Cardiac septum (tissue), 1 donor: ENCODE measurements around the gene MAD1L1. TPM values are rescaled to one million over a fixed set of nuclear protein-coding genes. Genes with fewer than 3 reads are reported as not detected.

ENCODE experiments used
- DNase-seq: peaks from one replicate; pipeline ENCODE4 v3.0.0-alpha.2; 2020; ENCODE audit warnings: low spot score
- intact Hi-C: fragments of 100-400 bp; cut with DNase I; formaldehyde crosslinking; loops from one replicate; pipeline ENCODE4 v1.14.0; 2022
- total RNA-seq: library from RNA; stranded (reverse); fragmentation: NEBNext Ultra II Directional; extraction: Animal tissue kit (Norgen Biotek cat#: 25700); gene quantifications from one replicate; pipeline ENCODE4 v1.2.1, GENCODE V29; 2021
- donor health status: DM: no; HTN: no; CAD: no.

MAD1L1 gene
- total RNA-seq, 1 donor from 2014 or later, result 13.5 TPM

DNA sequence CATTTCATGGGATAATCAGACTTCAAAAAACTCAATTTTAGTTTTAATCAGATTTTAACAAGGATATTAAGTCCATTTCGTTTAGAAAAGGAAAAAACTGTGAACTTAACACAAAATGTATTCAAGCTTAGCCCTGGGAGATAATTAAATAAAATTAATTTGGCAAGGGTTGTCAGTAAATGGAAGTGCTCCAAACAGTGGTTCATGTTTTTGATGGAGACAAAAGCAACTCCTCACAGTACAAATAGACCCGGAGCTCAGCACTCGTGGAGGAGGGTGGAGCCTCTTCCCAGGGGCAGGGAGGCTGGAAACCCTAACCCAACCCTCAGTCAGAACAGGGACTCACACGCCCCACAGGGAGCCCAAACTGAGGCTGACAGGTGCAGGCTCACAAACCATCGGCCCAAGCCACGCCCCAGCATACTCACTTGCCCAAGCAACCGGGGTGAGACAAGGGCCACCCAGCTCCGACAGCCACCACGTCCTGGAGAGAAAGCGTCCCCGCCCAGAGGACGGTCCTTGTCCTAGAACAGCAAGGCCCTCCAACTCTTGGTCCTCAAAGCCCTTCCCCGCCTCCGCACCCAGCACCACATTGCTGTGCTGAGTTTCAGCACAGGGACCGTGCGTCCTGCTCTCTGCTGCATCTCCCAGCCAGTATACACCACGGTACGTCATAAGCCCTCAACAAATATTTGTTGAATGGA is 39.8 kb downstream of the MAD1L1 start:
- DNase-seq, result peak; percentile 75
- intact Hi-C loops, result no loop called here

DNA sequence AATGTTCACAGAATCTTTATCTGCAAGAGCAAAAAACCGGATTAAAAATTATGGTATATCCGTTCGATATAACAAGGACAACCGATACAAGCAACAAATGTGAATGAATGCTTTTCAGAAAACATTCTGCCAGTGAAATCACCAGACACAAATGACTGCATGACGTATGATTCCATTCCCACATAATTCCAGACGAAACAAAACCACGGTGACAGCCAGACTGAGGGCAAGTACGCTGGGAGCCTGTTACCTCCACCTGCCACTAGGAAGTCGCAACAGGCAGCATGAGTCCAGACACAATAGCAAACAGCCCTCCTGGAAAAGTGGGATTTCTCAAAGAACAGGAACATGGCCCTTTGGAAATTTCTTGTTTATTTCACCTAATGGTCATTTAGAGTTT is 41.7 kb downstream of the MAD1L1 start:
- DNase-seq, result no peak
- intact Hi-C loops, result no loop called here

DNA sequence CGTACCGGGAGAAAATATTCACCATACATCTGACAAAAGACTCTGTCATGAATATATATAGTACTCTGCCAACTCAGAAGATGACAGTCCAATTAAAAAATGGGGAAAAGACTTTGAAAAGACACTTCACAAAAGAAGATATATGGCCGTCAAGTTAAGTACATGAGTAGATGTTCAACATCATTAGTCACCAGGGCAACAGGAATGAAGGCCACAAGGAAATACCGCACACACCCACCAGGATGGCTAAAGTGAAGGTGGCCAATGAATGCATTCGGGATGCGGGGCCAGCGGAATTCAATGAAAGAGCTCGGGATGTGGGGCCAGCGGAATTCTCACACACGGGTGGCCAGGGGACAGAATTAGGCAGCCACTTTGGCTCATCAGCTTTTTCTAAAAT is 42.2 kb downstream of the MAD1L1 start:
- DNase-seq, result no peak
- intact Hi-C loops, result no loop called here

DNA sequence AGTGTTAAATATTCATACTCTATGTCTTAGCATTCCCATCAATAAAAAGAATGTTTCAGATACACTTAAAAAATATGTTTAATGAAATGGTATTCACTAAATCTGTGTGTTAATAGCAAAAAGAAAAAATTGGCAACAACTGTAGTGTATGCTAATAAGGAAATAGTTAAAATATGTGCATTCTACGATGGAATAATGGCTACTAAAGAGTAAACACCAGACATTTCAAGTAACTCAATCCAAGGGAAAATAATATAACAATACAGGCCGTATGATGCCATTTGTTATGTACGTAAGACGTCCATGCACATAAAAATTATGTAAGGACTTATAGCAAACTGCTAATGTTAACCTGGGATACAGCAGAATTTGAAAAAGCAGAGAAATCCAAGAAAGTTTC is 46.6 kb downstream of the MAD1L1 start:
- intact Hi-C loops, result no loop called here
- DNase-seq, result no peak

DNA sequence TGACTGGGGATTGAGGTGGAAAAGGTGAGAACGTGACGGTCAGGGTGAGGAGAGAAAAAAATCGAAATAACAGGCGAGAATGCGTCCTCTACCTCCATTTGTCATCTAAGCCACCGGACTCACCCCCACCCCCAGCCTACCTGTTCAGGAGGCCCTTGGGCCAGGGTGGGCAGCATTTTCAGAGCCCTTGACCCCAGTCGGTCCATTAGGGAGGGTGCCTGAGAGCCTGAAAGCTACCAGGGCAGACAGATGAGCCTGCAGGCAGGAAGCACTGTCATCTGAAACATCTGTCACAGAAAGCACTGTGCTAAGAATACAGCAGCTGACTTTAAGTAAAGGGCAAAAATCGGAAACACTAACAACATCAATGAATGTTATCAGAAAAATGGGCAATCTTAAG is 47.0 kb downstream of the MAD1L1 start:
- DNase-seq, result peak; percentile 31
- intact Hi-C loops, result no loop called here

DNA sequence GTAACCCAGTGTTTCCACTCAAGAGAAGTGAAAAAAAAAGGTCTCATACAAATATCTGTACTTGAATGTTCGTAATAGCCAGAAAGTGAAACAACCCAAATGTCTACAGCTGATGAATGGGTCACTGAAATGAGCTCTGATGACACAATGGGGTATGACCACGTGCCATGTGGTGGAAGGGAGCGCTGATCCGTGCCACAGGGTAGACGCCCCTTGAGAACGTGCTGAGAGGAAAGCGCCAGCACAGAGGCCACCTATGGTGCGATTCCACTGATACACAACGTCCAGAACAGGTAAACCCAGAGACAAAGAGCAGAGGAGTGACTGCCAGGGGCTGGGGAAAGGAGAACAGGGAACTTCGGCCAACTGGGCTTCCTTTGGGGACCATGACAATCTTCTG is 50.3 kb downstream of the MAD1L1 start:
- intact Hi-C loops, result no loop called here
- DNase-seq, result no peak

DNA sequence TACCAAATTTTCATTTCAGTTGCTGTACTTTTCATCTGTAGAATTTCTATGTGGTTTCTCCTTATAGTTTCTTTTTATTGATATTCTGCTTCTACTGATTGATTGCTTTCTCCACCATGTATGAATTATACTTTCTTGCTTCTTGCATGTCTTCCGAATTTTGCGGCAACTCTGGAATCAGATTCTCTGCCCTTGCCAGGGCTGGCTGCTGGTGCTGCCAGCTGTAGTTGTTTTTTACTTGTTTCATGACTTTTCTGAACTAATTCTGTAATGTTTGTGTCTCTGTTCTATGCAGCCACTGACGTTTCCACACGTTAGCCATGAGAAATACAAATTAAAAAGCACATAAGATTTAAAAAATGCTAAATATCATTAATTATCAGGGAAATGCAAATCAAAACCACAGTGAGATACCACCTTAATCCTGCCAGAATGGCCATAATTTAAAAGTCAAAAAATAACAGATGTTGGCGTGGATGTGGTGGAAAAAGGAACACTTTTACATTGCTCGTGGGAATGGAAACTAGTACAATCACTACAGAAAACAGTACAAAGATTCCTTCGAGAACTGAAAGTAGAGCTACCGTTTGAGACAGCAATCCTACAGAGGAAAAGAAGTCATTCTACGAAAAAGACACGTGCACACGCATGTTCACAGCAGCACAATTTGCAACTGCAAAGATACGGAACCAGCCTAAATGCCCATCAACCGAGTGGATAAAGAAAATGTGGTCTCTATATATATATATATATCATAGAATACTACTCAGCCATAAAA is 51.5 kb downstream of the MAD1L1 start:
- intact Hi-C loops, result no loop called here
- DNase-seq, result no peak

DNA sequence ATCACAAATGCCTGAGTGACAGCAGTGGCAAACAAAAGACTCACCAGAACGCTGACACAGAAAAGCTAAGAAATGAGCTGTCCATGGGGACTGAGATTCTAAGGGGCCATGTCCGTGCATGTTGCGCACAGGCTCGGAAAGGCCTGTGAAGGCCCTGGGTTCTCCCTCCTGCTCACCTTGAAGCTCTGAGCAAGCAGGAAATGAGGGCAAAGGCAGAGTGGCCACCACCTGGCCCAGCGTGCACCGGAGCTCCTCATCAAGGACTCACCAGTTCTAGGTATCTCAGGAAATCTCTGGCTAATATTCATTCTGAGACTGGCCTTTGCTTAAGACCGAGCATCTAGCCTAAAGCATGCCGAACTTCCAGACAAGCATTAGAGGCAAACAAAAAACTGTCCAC is 52.7 kb downstream of the MAD1L1 start:
- DNase-seq, result no peak
- intact Hi-C loops, result no loop called here

DNA sequence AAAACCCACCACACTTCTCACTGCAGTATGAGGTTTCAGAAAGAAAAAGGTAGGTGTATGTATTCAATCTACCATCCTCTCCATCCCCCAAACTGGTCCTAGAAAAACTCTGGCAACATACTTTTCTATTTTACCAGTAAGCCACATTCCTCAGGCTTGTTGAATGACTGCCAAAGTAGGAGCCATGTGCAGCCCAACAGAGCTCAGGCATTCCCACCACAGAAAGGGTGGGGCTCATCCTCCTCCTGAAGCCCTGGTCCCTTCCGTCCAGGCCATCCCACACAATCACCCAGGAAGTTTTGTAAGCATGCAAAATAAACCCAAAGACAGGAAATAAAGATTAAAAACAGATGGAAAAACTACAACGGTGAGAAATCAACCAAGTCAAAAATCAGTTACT is 57.2 kb downstream of the MAD1L1 start:
- intact Hi-C loops, result loop anchor here (5.0 kb wide), 1 partner anchor 73 kb away; no protein-coding TSS in a partner anchor
- peak; percentile 75 for DNase-seq

DNA sequence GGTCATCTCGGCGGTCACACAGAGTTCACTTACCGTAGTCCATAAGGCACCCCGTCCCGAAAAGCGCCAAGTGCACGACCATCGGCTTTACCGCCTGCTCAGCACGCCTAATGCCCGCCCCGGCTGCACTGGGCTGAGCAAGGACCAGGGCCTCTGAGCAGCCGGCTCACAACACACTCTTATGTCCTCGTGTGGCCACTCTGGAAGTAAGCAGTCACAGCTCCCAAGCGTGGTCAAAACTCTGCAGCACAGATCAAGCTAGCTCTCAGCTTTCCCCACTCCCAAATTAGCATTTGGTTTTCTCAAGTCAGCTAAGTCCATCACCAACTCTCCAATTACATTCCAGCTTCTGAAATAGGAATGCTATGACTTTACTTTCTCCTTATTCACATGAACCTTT is 57.7 kb downstream of the MAD1L1 start:
- peak; percentile 67 for DNase-seq
- intact Hi-C loops, result loop anchor here (5.0 kb wide), 1 partner anchor 73 kb away; no protein-coding TSS in a partner anchor

DNA sequence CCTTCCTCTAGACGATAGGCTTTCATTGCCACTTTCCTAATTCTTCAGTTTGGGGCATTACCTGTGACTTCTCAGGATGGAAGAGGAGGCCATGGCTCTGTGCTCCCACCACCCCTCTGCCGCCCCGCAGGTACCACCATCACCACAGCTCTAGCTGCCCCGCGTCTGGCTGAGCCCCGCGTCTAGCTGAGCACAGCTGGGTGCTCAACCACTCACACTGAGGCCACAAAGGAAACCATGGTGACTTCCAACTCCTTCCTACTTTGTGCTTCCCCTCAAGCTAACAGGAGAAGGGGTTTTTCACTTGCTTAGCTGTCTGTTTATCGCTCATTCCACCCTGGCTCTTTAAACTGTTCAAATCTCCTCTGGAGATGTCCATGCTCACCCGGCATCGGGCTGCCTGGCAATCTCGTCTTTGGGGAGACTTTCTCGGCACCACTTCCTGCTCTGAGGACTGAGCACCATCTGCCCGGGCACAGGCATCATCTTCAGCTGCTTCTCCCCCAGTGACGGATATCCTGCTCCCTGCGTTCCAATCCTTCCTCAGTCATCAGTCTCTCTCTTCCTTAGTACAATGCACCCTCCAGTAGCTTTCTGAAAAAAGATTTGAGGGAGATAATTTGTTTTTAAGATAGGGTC is 59.4 kb downstream of the MAD1L1 start:
- peak; percentile 54 for DNase-seq
- intact Hi-C loops, result no loop called here

DNA sequence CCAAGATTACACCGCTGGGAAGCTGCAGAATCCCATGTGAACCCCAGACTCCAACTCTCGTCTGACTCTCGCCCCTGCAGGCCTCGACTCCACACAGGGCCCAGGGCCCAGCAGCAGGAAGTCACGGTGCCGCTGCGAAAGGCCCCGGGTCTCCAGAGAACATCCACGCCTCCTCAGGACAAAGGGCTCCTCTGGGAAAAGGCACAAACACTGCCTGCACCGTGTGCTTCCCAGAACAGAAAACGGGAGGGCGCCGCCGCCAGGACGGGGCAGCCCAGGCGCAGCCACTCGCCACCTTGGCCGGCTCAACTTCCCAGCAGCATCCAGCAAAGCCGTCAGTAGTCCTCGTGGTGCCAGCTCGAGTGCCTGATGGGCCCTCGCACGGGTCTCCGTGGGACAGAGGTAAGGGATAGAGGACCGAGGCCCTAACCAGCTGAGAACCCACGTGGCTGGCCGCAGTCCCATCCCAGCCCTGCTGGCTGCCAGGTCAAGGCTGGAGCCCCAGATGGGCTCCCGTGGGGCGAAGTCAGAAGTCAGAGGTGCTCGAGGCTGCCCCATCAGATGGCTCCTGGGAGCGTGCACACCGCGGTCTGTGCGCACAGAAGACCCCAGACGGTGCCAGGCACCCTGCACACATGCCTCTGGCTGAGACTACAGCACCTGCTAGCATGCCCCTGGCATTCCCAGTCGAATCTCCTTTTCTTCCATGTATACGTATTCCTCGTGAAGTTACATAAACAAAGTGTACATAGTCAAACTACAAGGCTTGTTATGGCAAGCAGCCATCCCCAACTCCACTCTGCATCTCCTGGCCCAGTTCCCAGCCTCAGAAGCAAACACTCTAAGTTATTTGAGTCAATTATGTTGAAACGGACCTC is 60.2 kb downstream of the MAD1L1 start:
- intact Hi-C loops, result no loop called here

DNA sequence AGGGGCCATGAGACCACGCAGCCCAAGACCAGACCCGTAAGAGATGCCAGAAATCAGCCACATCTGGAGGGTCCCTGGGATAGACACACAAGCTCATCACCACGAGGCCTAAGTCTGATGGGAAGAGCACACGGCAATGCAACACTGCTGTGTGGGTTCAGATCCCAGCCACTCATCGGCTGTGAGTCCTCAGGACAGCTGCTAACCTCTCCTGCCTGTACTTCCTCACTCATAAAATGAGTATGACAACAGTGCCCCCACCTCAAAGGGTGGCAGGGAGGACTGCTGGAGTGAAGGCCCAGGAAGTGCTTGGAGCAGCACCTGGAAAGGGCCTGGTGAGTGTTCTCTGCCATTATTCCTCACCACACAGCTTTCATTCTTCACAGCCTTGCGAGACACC is 60.9 kb downstream of the MAD1L1 start:
- intact Hi-C loops, result no loop called here
- peak; percentile 59 for DNase-seq

More for the DNA sequence above, 60.2 kb downstream of the MAD1L1 start:
- peak; percentile 75 for DNase-seq

DNA sequence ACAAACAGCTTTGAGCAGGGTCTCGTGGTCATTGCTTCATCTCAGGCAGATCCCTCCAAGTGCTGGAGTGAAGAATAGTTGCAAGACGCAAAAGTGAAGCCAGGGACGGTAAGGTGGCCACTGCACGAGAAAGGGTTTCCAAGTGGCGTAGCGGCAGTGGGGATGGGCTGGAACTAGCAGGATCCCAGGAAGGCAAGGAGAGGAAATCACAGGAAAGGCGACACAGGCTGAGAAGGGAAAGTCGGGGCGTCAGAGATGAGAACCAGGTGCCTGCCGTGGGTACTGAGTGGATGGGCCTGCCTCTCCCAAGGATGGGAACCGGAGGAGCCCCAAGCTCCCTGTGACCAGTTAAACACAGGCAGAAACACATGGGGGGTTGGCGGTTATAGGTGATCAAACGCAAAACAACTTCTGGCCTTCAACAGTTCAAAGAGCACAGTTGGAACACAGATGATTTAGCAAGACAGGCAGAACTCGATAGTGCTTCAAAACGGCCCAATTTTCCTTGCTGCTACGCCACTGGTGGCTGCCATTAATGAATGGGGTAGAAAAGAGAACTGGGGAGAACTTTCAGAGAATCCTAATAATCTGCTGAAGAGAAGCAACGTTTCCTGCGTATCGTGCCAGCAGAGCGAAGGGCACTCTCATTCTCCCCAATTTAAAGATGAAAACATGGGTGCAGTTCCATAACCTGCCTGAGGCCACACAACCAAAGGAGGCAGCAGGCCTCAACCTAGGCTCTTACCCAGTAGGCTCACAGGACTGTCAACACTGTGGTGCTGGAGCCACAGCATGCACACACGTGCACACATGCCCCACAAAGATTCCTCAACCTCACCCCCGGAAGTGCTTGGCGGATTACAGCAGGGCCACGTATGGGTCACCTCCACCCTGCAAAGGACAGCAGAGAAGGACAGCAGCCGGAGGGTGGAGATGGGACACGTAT is 61.9 kb downstream of the MAD1L1 start:
- intact Hi-C loops, result no loop called here
- DNase-seq, result peak; percentile 72

DNA sequence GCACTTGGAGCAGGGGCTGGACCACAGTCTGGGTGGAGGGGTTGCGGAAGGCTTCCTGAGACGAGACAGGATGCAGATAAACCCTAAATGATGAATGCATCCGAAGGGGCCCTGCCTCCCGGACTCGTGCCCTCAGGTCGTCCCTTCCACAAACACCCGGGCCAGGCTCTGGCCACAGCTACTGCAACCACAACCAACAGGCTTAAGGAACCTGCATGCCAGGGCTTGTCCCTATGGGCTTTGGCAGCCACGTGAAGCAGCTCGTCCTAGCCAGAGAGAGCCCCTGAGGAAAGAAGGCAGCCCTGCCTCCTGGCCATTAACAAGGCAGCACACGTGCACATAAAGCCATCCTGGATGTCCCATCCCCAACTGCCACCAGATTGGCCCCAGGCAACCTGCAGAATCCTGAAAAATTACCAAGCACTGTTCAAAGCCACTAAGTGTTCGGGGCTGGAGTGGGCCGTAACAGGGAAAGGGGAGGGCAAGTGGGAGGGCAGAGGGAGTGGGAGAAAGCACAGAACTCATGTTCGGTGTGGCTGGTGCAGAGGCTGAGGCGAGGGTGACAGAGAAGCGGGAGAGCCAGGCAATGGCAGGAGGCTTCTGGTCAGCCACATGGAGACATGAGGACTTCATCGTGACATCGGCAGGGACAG is 62.7 kb downstream of the MAD1L1 start:
- intact Hi-C loops, result no loop called here
- DNase-seq, result peak; percentile 61

DNA sequence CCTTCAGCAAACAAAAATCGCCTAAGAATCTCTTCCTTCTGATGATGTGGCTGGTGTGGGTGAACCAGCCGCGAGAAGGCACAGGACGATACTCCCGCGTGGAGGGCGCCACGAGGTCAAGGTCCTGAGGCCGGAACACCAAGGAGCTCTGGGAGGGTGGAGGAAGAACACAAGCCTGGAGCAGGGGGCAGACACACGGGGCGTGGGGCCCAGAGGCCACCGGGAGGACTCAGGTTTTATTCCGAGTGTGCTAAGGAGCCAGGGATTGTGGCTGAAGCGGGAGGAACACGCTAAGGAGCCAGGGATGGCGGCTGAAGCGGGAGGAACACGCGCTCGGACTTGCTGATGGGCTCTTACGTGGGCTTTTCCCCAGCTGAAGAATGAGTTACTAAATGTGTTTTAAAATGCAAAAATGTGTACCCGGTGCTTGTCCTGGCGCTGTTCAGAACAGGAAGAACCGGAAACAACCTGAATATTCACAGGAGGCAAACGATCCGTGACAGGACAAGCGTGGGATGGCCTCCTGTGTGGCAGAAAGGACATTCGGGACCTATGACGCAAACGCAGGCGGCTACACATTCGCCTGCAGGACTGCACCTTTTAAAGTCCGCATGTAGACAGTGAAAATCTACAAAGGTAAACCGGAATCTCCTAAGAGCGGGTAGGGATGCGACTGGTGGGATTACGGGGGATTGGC is 64.0 kb downstream of the MAD1L1 start:
- peak; percentile 33 for DNase-seq
- intact Hi-C loops, result no loop called here

DNA sequence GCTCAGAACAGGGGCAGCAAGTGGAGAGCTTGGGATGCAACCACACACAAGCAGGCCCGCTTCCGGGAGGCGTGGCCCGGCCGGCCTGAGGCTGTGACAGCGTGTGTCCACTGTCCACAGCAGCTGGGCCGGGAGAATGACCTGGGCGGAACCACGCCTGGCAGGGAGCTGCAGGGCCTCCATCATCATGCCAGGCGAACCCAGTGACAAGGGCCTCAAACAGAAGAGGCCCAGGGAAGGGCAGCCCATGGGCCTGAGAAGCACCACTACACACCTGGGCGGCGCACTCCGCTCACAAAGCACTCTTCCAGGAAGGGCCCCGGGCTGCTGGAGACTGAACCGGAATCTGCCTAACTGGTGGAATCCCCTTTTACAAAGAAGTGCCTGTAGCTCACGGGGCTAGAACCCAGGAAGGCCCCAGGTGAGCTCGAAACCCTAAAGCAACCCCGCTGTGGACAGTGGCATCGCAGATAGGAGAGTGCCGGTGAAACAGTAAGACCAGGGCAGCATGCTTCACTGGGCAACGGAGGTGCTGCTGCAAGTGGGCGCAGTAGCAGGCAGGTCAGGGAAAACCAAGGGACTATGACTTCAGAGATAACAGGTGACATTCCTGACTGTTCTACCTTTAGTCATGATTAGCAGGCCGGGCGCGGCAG is 66.0 kb downstream of the MAD1L1 start:
- intact Hi-C loops, result no loop called here
- DNase-seq, result peak; percentile 70
